NCI-H1105 treated with DMSO at 0.1 percent for 48 hours (cell line): Measurements from ENCODE around the gene TLE3.
"Not testable (repeated sequence)": the region's sequence is repeated elsewhere in the genome, so short reads cannot be mapped to it uniquely, and the experiment has no call there.

Source experiments
- DNase-seq: peaks from one replicate; lab custom pipeline; 2025; lab: John Stamatoyannopoulos, UW

The TLE3 gene

DNA sequence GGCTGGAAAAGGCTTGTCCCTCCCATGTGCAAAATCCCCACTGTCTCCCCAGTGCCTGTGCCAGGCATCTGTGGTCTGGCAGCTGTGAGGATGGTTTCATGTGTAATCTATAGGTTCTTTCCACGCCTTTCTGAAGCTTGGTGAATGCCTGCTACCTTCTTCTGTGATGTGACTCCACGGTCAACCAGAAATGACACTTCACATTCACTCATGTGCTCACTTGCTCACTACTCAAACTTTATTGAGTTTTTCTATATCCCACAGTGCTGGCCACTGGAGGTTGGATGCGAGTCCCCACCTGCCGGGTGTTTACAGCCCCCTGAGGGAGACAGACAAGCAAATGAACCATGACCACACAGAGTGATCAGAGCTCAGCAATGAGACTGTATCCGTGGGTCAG is 27.9 kb upstream of the TLE3 start:
- no peak for DNase-seq

DNA sequence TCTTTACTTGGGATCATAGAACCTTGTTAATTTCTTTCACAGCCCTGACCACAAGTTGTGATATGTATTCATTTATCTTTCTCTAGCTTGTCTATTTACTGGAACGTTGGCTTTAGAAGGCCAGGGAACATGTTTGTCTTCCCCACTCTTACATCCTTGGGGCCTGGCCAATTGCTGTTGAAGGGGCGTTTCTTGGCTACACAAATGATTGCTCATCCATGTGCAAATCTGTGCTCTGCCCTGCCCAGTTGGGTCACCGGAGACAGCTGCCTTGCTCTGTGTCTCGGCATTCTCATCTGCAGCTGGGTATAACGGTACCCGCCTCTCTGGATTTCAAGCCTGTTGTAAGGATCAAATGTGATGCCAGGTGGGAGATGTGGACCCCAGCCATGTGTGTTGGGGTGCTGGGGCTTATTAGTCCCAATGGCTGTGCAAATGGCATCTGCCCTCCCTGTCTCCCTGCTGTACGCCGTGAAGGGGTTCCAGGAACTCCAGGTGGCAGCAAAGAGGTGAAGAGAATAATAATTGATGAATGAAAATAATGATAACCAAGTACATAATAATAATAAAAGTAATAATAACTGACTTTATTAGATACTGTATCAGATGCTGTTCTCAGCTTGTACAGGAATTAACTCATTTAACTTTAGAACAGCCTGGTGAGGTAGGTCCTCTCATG is 24.0 kb upstream of the TLE3 start:
- DNase-seq, result no peak

DNA sequence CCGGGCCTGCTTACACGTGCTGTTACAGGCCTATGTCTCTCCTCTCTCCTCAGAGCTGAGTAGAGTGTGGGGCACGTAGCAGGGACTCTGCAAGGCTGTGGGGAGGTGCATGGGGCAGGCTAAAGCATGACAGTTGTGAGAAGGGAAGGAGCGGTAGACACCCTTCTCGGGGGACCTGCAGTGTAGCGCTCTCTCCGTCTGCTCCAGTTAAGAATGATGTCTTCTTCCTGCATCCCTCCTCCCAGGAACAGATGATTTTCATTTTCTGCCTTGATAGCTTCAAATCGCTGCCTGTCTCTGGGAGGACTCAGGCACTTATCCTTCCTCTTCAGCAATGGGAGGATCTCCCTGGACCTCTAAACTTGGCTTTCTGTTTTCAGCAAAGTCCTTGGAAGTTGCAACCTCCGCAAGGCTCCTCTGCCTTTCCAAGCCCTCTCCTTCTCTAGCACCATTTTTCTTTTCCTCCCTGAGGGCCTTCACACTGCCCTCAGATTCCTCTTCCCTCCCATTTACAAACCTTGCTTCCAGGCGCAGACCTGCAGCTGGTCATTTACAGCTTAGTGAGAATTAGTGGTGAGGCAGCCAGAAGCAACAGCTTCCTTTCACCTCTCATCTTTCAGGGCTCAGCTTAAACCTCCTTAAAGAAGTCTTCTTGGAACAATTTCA is 23.4 kb upstream of the TLE3 start:
- DNase-seq, result no peak

DNA sequence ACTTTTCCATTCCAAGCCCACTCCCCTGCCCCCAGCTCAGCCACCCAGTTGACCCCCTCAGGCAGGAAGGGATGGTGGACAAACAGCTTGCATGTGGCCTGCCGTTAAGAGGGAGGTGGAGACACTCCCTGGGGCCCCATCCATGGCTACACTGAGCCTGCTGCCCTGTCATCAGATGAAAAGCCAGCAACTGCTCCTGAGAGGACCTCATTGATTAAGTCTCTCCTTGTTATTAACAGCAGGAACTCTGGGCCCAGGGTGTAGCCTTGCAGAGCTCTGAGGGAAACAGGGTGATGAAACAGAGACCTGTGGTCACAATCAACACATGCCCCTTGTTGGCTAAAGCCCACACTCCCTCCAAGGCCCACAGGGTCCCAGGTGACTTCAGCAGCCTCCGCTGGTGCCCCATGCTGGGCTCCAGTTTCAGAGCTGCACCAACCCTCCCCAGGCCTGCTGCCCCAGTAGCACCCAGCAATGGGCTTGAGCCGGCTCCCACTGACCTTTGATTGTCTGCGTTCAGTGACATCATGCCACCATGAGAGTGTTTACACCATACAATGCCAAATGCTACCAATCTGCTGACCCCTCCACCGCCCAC is 22.3 kb upstream of the TLE3 start:
- no peak for DNase-seq

DNA sequence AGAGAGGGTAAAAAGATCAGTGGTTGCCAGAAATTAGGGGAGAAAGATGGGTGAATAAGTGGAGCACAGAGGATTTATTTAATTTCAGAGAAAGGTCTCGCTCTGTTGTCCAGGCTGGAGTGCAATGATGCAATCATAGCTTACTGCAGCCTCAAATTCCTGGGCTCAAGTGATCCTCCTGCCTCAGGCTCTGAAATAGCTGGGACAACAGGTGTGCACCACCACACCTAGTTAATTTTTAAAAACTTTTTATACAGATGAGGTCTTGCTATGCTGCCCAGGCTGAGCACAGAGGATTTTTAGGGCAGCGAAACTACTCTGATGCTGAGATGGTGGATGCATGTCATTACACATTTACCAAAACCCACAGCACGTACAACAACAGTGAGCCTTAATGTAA is 20.9 kb upstream of the TLE3 start:
- no peak for DNase-seq

DNA sequence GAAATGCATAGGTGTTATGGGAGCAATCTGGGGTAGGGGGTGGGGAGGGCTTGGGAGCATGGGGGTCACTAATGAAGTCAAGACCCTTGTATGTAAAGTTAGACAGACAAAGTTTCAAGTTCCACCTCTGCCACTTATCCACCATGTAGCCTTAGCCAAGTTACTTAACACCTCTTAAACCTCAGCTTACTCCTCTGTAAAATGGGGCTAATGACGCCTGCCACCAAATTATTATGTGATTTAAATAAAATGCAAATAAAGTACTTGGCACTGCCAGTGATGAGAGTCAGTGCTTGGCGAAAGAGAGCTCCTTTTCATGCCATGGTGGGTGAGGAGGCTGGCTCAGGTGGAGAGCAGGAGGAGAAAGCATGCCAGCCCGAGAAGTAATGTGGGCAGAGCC is 18.6 kb upstream of the TLE3 start:
- DNase-seq, result no peak

DNA sequence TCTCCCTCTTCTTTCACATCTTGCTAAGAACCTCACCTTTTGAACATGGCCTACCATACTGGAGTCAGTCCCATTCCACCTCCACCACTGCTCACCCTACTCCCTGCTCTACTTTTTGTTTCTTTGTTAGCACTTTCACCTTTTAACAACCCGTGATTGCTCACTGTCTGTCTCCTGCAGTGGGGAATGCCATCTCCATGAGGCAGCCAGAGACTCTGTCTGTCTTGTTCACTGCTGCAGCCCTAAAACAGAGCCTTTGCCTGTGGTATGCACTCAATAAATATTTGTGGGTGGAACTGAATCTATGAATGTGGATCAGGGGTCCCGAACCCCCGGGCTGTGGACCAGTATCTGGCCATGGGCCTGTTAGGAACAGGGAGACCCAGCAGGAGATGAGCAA is 16.5 kb upstream of the TLE3 start:
- no peak for DNase-seq

DNA sequence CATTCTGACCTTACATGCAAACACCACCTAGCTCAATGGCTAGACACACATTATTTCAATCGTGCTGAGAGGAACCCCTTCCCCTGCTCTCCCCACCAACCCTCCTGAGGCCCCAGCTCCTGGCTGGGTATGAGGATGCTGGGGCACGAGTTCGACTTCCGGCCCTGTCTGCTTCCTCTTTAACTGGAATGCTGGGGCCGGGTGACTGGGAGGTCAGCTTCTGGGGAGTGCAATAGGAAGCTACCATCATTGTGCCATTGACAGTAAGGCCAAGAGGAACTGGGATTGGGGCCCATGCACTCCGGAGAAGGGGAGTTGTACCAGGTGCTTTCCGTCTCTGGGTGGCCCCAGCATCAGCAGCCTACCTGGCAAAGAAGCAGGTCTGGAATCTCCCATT is 15.6 kb upstream of the TLE3 start:
- no peak for DNase-seq

DNA sequence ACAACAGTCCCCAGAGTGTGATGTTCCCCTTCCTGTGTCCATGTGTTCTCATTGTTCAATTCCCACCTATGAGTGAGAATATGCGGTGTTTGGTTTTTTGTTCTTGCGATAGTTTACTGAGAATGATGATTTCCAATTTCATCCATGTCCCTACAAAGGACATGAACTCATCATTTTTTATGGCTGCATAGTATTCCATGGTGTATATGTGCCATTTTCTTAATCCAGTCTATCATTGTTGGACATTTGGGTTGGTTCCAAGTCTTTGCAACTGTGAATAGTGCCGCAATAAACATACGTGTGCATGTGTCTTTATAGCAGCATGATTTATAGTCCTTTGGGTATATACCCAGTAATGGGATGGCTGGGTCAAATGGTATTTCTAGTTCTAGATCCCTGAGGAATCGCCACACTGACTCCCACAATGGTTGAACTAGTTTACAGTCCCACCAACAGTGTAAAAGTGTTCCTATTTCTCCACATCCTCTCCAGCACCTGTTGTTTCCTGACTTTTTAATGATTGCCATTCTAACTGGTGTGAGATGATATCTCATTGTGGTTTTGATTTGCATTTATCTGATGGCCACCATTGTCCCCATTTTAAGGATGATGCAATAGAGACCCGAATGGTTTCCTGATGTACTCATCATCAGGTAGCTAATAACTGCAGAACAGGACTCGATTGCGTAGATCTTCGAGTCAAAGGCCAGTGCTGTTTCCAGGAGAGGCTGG is 15.0 kb upstream of the TLE3 start:
- not testable (repeated sequence) for DNase-seq

DNA sequence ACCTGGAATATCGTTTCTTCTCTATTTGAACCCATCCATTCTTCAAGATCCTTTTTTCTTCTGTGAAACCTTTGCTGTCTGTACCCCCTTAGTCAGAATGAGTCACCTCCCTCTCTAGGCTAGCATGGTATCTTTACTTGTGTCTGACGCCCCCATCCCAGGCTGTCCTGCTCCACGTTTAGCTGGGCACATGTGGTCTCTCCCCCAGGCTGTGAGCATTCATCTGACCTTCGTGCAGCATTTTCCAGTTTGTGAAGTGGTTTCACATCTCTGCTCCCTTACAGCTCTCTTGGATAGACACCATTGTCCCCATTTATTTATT is 14.3 kb upstream of the TLE3 start:
- DNase-seq, result no peak

DNA sequence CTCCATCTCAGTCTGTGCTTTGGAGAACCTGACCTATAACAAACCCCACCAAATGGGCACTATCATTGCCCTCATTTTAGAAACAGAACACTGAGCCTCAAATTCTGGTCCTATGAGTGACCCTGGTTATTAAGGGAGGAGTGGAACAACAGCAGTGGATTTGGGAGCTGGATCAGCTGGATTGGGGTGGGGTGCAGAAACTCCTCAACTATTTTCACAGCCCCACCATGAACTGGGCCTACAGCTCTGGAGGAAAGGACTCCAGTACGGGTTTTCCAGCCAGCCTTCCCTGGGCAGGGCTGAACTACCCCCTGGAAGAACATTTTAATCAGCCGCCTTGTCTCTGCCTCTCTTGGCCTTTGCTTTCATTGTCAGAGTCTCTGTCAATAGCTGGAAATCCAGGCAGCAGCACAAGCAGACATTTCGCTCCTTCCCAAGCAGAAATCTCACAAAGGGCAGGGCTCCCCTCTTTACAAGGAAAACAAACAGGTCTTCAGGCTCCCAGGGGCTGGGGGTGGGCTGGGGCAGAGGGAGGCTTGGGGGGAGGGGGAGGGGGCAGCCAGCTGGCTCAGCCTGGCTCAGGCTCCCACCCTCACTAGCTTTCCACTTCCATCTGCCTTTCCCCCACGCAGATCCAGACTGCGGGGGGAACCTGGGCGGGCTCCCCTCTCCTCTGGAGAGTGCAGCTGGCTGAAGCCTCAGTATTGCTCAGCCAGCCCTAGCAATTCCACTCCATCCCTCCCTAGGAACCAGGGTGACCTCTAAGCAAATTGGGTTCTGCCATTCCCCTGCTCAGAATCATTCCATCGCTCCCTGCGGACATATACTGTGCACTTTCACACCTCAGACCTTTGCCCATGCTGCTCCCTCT is 13.7 kb upstream of the TLE3 start:
- peak; percentile 99 for DNase-seq

DNA sequence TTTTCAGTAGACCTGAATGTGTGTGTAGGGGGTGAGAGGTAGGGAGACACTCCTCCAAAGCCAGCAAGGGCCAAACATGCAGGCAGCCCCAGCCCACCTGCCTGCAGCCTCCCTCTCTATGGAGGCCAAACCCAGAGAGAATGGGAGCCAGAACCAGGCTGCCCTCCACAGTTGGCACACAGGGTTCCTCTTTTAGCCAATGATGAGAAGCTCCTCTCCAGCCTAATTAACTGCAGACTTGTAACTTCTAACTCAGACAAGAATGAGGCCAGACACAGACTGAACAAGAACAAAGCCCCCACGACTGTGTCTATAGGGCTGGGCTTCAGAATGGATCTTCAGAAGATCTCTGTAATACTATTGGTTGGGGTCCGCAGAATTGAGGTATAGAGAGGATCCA is 12.3 kb upstream of the TLE3 start:
- DNase-seq, result peak; percentile 38

DNA sequence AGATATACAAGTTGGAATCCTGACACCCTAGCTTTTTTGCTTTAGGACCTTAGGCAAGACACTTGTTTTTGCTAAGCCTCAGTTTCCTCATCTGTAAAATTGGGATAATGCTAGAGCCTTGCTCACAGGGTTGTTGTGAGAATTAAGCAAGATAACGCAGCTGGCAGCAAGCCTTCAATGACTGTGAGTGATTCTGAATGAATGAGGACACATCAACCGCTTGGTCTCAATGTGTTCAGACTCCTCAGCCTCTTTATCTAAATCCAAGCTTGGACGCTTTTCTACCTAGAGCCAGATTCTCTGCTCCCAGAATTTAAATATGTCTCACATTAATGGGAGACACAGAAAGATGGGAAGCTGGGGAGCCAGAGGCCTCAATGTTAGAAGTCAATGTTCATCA is 11.8 kb upstream of the TLE3 start:
- DNase-seq, result no peak

DNA sequence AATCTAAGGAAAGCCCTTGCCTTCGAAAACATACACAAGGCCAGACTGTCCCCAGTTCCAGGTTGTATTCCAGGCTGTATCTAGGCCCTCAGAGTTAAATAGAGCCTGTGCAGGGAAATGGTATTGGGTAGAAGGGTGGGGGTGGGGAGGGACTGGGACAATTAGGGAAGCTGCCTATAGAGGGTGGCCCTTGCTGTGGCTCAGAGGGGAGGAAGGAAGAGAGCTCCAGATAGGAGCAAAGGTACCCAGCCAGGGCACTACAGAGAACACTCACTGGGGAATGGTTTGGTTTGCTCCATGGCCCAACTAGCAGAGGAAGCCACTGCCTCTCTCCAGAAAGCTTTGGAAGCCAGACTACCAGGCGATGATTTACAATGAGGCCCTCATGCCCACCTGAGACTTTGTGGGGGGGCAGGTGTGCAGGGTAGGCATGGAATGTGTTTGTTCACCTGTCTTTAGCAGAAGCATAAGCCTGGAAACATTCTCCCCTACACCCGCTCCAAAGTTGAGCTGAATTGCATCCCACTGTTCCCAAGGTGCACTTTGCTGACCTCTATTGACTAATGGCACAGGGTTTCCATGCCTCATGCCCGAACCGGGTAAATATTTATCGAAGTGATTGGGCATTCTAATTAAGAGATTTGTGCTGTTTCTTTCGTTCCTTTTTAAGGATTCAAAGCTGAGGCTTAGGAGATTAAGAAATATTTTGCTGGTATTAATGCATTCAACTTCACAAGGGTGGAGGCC is 6.3 kb upstream of the TLE3 start:
- peak; percentile 30 for DNase-seq

DNA sequence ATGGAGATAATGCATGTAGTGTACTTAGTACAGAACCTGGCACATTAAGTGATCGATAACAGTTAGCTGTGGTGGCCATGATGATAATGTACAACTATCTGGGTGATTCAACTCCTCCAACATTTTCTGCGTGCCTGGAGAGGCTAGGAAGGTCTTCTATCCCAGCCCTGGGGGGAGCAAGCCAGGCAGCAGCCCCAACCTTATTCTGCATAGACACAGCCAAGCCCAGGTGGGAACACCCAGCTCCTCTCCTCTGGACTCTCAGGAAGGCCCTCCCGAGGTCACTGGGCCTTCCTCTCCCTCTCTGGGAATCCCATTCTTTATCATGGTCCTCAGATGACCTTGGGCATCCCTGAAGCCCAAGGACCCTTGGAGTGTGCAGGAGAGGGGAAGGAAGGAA is 5.1 kb upstream of the TLE3 start:
- DNase-seq, result no peak

DNA sequence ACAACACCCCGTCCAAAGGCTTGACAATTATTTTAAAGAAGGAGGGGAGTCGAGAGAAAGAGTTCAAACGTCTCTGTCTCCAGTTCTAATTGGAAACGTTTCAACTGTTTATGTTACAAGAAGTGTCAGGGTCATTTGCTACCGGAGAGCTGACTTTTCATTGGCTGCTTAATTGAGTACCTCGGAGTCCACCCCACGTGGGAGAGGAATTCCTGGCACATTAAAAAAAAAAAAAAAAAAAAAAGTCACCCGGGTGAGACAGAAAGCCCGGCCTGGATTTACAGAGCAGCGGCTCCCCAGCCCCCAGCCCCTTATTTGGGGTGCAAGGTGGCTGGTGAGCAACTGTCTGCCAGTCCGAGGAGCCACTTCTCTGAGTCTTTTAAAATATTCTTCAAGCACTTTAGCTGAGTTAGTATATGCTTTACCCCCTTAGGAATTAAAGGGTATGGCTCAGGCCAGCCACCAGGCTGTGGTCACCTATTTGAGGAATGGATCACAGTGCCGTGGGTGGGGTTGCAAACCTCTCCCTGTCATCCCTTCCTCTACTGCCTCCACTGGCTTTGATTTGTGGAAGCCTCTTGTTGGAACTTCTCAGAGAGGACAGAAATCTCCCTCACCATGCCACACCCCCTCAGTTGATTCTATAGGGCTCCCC is 3.9 kb upstream of the TLE3 start:
- peak; percentile 99 for DNase-seq

DNA sequence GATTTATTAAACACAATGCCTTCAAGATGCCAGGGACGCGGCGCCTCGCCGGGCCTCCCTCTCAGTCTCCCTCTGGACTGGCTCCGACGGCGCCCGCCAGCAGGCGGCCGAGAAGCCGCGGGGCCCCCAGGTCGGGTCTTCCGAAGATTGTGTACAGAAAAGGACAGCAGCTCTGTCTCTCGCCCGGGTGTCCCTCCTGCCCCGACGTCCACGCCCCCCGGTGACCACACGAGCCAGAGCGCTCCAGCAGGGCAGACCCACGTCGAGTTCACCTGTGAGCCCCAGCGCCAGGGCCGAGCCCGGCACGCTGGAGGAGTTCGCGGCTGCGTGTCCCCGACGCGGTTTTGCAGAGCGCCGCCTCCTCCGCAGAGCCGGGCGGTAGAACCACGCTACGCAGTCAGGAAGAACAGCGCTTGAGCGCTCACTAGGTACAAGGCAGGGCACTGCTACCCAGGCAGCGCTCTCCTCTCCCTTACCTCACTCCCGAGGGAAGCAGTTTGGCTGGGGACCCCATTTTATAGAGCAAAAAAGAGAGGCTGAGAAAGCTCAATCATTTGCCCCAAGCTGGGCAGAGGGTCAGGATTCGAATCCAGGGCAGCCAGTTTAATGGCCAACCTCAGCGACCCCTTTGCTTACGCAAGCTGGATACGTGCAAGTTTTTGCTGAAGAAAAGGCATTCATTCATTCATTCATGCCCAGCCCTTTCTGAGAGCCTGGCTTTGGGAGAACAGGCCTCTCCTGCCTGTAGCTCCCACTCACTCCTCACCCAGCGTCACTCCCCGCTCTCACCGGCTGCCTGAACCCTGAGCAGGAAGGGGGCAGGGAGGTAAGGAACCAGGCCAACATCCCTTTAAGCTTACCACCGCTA is 3.0 kb upstream of the TLE3 start:
- peak; percentile 91 for DNase-seq

DNA sequence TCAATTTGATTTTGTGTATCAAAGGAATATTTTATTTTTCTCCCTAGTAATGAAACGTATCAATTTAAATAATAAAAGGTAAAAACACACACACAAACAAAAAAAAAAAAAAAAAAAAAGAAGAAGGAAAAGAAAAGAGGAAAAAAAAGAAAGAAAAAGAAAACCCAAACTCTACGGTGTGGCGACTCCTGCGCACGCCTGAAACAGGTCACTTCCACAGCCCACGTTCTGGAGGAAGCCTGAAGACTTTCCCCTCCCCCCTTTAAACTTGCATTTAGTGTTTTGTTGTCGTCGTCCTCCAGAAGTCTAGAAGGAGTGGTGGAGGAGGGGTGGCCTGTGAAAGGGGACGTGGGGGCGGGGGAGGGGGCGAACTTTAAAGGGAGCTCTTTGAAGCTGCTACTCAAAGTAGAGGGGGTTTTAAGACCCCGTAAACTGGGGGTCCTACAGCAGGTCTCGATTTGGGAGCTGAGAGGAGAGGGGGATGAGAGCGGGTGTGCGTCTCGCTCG is 2.3 kb upstream of the TLE3 start:
- peak; percentile 71 for DNase-seq

DNA sequence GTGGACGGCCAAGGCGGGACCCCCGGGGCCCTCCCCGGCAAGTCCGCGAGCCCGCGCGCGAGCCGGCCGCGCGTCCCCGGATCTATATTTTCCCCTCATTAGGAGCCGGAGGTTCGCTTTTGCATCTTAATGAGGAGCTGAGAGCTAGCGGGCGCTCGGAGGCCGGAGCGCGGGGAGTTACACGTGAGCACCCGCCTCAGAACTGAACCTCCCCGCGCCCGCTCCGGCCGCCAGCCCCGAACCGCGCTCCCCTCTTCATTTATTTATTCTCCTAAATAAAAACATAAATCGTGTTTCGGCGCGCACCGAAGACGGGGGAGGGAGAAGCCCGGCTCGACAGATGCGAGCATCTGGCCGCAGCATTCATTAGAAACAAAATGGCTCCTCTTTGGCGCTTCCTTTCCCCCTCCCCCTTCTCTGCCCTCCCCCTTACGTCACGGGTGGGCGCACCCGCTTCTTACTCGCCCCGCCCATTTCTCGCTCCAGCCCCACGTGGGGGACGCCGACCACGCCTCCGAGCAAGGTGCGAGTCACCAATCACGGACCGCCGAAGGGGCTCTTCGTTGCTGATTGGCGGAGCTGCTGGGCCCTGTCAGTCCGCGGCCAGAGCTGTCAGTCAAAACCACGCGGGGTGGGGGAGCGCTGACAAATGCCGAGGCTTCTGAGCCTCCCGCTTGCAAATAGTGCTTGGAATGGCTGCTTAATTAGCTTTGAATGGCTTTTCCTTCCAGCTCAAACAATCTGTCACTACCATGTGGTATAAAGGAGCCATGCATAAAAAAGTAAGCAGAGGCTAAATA is 1.6 kb upstream of the TLE3 start:
- DNase-seq, result peak; percentile 100
